ENCODE measurements around the gene LRG1.

Gene LRG1

DNA sequence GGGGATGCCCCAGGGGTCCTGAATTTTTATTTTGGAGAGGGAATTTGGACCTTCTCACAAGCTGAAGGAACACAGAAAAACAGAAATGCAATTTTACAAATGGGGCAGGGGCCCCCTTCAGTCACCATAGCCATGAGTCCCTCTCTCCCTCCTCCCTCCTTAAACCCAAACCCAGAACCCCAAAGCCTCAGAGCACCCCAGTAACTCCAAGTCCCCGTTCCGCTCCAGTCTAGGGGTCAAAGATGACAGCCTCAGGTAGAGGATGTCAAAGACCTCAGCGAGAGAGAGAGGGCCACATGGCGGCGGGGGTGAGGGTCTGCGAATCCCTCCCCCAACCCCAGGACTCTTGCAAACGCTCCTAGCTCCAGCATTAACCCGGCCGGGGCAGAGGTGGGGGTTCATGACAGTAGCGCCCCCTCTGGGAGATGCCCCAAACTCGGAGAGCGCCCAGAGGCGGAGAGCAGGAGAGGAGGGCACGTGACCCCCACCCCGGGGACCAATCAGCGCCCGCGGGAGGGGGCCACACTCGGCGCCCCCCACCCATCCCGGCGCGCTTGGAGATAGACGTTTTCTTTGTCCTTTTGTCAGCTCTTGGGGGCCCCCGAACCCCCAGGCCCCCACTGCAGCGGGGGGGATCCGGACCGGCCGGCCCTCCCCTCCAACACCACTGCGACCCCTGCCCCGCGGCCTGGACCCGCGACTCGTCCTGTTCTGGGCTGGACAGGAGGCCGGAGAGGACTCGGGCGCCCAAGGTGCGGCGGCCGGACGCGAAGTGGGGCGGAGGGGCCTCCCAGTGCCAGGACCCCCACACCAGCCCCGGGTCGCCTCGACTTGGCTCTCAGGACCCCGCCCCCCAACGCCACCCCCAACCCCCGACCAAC, 40.4 kb upstream of the LRG1 start:
- Histone ChIP-seq H3K27ac (no peak overlapping the region), H2AFZ (ENCODE audit: low read depth) (no peak overlapping the region), H3K4me2 (no peak overlapping the region), H3K27me3 (ENCODE audit: insufficient read depth, low read depth) (peaks cover 73% of the 10 kb centered on the region), H3K4me1 (ENCODE audit: low read depth, poor library complexity, severe bottlenecking) (peaks cover 8% of the 10 kb centered on the region), H3K79me2 (ENCODE audit: insufficient read depth, low read depth) (no peaks in the 10 kb centered on the region), H4K20me1 (ENCODE audit: insufficient read depth) (no peaks in the 10 kb centered on the region), H3K9ac (no peak overlapping the region), H3K36me3 (ENCODE audit: insufficient read depth) (no peaks in the 10 kb centered on the region), H3K4me3 (IDR thresholded peaks at IDR 0.05; ENCODE audit: insufficient read depth, low read depth, low read length) (no peak overlapping the region)
- TF ChIP-seq, protein P1, sequence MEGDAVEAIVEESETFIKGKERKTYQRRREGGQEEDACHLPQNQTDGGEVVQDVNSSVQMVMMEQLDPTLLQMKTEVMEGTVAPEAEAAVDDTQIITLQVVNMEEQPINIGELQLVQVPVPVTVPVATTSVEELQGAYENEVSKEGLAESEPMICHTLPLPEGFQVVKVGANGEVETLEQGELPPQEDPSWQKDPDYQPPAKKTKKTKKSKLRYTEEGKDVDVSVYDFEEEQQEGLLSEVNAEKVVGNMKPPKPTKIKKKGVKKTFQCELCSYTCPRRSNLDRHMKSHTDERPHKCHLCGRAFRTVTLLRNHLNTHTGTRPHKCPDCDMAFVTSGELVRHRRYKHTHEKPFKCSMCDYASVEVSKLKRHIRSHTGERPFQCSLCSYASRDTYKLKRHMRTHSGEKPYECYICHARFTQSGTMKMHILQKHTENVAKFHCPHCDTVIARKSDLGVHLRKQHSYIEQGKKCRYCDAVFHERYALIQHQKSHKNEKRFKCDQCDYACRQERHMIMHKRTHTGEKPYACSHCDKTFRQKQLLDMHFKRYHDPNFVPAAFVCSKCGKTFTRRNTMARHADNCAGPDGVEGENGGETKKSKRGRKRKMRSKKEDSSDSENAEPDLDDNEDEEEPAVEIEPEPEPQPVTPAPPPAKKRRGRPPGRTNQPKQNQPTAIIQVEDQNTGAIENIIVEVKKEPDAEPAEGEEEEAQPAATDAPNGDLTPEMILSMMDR (conservative IDR thresholded peaks at IDR 0.05; ENCODE audit: low read depth, low read length): peak; percentile 22; the same call in 1 of the 2 replicates

DNA sequence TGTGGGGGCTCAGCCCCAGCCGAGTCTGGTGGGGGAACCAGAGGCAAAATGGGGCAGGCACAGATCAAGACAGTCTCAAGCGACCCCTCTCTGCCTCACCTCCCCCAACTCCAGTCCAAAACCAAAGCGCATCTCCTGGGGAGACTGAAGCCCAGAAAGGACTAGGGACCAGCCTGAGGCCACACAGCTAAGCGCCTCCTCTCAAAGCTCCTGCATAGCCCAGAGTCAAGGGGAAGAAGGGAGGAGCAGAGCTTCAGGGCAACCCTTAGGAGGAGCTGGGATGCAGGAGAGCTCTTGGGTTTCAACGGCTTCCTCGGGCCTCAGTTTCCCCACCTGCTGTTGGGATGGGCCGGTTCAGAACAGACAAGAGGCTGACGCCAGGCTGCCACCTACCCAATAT, 39.6 kb upstream of the LRG1 start:
- TF ChIP-seq, protein P1 (conservative IDR thresholded peaks at IDR 0.05; ENCODE audit: low read depth, low read length): no peak
- H3K36me3 ChIP-seq (ENCODE audit: insufficient read depth): no peaks in the 10 kb centered on the region
- no peaks in the 10 kb centered on the region for H3K79me2 ChIP-seq (ENCODE audit: insufficient read depth, low read depth)
- H2AFZ ChIP-seq (ENCODE audit: low read depth): no peak overlapping the region
- no peak overlapping the region for H3K9ac ChIP-seq
- H3K4me3 ChIP-seq (IDR thresholded peaks at IDR 0.05; ENCODE audit: insufficient read depth, low read depth, low read length): no peak overlapping the region
- no peaks in the 10 kb centered on the region for H4K20me1 ChIP-seq (ENCODE audit: insufficient read depth)
- peaks cover 14% of the 10 kb centered on the region for H3K4me1 ChIP-seq (ENCODE audit: low read depth, poor library complexity, severe bottlenecking)
- H3K27me3 ChIP-seq (ENCODE audit: insufficient read depth, low read depth): peaks cover 73% of the 10 kb centered on the region
- H3K4me2 ChIP-seq: no peak overlapping the region
- H3K27ac ChIP-seq: no peak overlapping the region

DNA sequence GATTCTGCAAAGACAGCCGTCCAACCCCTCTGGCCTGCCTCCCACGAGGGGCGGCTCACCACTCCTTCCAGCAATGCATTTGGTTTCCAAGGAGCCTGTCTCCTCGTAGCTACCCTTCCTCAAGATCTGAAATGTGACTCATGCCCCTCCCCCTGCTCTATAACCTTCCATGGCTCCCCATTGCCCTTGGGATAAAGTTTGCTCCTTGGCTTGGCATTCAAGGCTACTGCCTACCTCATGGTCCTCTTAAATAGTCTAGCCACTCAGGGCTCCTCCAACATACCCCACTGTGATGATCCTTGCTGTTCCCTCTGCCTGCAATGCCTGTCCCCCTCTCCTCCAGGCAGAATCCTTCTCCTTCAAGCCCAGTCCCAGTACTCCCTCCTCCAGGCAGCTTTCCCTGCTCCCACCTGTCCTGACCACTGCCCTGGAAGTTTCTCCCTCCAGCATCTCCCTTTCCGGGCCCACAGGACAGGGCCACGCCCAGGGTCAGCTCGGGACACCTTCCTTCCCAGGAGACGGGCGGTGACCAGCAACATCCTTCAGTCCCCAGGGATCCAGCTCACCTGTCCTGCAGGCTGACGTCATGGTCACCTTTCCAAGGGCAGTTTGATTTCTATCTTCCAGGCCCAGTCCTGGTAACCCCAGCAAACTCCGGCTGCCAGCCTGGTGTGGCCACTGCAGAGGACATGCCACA, 38.9 kb upstream of the LRG1 start:
- no peak overlapping the region for H3K27ac ChIP-seq
- H3K4me3 ChIP-seq (IDR thresholded peaks at IDR 0.05; ENCODE audit: insufficient read depth, low read depth, low read length): no peak overlapping the region
- no peaks in the 10 kb centered on the region for H3K36me3 ChIP-seq (ENCODE audit: insufficient read depth)
- TF ChIP-seq, protein P1 (conservative IDR thresholded peaks at IDR 0.05; ENCODE audit: low read depth, low read length): no peak
- H3K9ac ChIP-seq: no peak overlapping the region
- no peaks in the 10 kb centered on the region for H4K20me1 ChIP-seq (ENCODE audit: insufficient read depth)
- H3K27me3 ChIP-seq (ENCODE audit: insufficient read depth, low read depth): peaks cover 75% of the 10 kb centered on the region
- H3K79me2 ChIP-seq (ENCODE audit: insufficient read depth, low read depth): no peaks in the 10 kb centered on the region
- H3K4me2 ChIP-seq: no peak overlapping the region
- peaks cover 13% of the 10 kb centered on the region for H3K4me1 ChIP-seq (ENCODE audit: low read depth, poor library complexity, severe bottlenecking)
- no peak overlapping the region for H2AFZ ChIP-seq (ENCODE audit: low read depth)

DNA sequence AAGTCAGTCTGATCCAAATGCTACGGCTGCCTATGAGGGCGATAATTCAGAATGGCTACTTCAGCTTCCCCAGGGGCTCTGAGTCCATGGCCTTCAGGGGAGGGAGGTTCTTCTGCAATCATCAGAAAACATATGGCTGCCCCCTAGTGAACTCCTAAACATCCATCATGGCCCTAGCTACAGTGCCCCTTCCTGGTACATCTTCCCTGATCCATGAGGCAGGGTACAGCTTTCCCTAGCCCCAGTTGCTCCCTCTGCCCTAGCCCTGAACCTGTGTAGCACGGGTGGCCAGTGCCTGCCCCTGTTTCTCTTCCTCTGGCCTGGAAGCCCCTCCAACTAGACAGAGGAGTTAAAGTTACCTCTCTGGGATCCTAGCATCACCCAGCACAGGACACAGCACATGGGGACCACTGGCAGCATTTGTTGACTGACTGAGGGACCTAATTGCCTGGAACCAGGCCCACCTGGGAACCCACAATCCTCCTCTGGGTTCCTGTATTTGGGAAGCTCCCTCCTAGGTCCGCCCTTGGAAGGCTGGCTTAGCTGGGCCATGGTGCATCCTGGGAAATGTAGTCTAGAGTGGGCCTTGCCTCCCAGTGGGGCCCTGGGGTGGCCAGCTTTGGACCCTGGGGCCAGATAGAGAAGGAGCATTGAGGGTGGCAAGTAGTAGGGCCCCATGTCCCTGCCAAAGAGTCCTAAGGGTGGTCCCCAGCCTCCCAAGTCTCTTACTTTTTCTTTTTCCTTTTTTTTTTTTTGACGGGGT, 37.4 kb upstream of the LRG1 start:
- Histone ChIP-seq H3K4me1 (ENCODE audit: low read depth, poor library complexity, severe bottlenecking) (peaks cover 13% of the 10 kb centered on the region), H2AFZ (ENCODE audit: low read depth) (no peak overlapping the region), H3K4me2 (no peak overlapping the region), H3K79me2 (ENCODE audit: insufficient read depth, low read depth) (no peaks in the 10 kb centered on the region), H3K4me3 (IDR thresholded peaks at IDR 0.05; ENCODE audit: insufficient read depth, low read depth, low read length) (no peak overlapping the region), H3K27ac (no peak overlapping the region), H3K36me3 (ENCODE audit: insufficient read depth) (no peaks in the 10 kb centered on the region), H4K20me1 (ENCODE audit: insufficient read depth) (no peaks in the 10 kb centered on the region), H3K9ac (no peak overlapping the region), H3K27me3 (ENCODE audit: insufficient read depth, low read depth) (peaks cover 74% of the 10 kb centered on the region)
- TF ChIP-seq, protein P1 (conservative IDR thresholded peaks at IDR 0.05; ENCODE audit: low read depth, low read length): no peak

Data from KMS-11 (cell line).